A172 (cell line): ENCODE measurements around the gene FAM180A. TPM values are rescaled to one million over a fixed set of nuclear protein-coding genes. Genes with fewer than 3 reads are reported as not detected.
"Not testable (repeated sequence)": the region's sequence is repeated elsewhere in the genome, so short reads cannot be mapped to it uniquely, and the experiment has no call there.

ENCODE experiments used
- DNase-seq: peaks from one replicate; pipeline ENCODE4 v3.0.0-alpha.2; 2015; ENCODE audit warnings: low spot score
- total RNA-seq: library from RNA; depleted of rRNA; stranded (reverse); fragments of >200 nt; shearing (Covaris generic); gene quantifications from 2 replicates; pipeline ENCODE4 v1.2.3, GENCODE V29; 2014; rRNA removed

FAM180A gene
- total RNA-seq = 1.8 TPM in 1 of 2 replicates, not detected in the other

GRCh38 chr7:135748770-135749169, at the start of gene FAM180A:
Gene FAM180A (minus strand): TSS chr7:135748813. CDS start chr7:135748580, 233 bp downstream.
- peak; percentile 45 for DNase-seq

- DNase-seq = no peak
These were observed 49.5 kb upstream of the FAM180A start for GRCh38 chr7:135798095-135798494.

- no peak for DNase-seq
These were observed 47.4 kb upstream of the FAM180A start for GRCh38 chr7:135795846-135796570.

DNA sequence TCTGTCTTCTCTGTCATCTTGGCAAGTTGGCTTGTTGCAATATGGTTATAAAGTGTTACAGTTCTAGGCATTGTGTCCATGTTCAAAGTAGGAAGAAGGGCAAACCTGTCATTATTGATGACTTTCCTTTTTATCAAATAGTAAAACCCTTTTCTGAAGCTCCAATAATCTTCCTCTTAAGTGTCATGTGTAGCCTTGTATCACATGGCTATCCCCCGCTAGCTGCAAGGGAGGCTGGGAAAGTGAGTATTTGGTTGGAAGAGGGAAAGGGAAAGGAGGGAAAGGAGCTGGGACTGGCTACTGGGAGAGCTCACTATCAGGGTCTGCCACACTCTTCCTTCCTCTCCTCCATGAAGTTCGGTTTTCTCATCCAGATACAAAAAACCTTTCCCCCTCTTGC, 45.2 kb upstream of the FAM180A start:
- no peak for DNase-seq

DNA sequence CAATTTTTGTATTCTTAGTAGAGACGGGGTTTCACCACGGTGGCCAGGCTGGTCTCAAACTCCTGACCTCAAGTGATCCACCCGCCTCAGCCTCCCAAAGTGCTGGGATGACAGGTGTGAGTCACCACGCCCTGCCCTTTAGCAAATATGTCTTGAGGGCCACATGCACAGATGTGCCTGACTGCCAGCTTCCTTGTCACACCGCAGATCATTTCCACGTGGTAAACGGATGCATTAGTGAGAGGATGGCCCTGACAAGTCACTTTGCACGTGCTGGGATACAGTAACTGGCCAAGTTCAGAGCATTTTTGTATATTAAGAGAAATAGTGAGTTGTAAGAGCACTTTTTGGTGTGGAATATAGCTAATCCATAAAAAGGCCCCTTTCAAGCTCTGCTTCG, 44.3 kb upstream of the FAM180A start:
- DNase-seq = no peak

- DNase-seq = no peak
These were observed 43.7 kb upstream of the FAM180A start for GRCh38 chr7:135792363-135792668.

DNA sequence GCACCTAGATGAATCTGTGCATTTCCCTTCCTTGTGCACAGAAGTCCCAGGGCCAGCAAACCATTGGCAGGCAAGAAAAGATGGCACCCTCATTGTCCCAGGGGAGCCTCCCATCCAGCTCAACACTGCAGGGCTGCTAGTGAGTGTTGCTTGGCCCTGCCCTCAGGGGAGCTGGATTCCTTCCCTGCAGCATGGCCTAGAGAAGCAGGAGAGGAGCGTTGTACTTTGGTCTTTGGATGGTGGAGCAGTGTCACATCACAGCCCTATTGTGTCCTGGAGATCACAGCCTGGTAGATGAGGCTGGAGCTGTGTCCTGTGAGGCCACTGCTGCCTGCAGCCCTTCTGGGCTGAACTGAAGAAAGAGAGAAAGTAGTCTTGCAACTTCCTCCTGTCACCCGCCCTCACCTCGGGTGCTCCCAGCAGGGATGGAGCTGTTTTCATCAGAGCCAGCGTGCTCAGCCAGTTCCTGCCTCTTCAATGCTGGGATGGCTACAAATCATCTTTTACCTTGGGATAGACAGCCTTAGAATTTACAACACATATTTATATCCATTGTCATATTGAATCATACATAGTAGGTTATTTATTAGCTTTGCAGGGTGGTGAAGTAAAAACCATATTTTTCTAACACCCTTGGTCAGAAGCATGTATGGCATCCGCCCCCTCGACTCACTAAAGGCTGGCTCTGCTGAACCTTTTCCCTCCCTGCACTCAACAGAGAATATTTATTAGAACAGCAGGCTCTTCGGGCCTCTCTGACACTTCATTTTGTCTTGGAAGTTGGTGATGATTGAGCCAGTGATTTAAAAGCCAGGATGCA, 43.1 kb upstream of the FAM180A start:
- no peak for DNase-seq

- DNase-seq = no peak
These were observed 41.9 kb upstream of the FAM180A start for GRCh38 chr7:135790371-135790977.

- no peak for DNase-seq
These were observed 41.3 kb upstream of the FAM180A start for GRCh38 chr7:135789956-135790355.

- no peak for DNase-seq
These were observed 40.8 kb upstream of the FAM180A start for GRCh38 chr7:135789431-135789830.

DNA sequence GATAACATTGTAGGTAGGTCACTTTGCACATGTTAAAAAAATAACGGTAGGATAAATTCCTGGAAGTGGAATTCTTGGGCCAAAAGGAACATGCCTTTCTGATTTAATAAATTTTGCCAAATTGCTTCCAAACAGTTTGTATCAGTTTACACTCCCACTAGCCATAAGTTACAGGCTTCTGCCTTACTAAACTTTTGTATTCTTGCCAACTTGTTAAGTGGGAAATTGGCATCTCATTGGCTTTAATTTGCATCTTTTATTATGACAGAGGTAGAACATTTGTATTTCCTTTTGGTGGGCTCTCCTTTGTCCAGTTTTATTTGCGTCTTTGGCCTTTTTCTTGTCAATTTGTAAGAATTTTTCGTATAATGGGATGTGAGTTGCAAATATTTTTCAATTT, 38.3 kb upstream of the FAM180A start:
- DNase-seq = no peak

GRCh38 chr7:135785065-135785464, 36.5 kb upstream of the FAM180A start:
- no peak for DNase-seq

DNA sequence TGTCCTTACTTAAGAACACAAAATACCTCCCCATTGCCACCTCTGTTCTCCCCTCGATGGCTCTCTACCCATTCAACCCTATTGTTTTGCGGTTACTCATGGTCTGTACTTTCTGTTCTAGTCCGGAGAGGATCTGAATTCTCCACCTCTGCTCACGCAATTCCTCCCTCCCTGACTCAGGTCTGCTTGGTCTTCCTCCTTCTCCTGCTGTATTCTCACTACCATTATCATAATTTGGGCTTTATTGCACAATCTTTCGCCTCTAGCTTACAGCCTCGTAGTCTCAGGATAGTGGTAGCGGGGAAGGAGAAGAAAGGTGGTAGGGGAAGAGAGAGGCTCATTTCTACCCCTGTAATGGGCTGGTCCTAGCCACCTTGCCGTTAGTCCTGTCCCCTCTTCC, 35.4 kb upstream of the FAM180A start:
- DNase-seq = no peak

DNA sequence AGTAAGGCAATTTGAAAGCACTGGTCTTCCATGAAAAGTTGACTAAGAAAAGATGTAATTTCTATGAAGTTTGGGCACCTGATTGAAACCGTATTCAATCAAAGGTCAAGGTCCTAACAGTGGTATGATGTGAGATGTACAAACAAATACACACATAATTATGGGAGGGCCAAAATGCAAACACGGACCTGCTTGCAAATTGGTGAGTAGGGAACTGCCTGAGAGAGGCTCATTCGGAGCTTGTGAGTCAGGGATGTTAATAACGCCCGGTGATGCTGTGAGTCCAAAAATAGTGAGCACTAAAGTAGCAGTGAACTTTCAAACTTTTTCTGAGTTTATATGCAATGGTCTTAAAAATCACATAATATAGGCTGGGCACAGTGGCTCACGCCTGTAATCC, 34.2 kb upstream of the FAM180A start:
- no peak for DNase-seq

GRCh38 chr7:135782377-135782776, 33.8 kb upstream of the FAM180A start:
- DNase-seq = no peak

DNA sequence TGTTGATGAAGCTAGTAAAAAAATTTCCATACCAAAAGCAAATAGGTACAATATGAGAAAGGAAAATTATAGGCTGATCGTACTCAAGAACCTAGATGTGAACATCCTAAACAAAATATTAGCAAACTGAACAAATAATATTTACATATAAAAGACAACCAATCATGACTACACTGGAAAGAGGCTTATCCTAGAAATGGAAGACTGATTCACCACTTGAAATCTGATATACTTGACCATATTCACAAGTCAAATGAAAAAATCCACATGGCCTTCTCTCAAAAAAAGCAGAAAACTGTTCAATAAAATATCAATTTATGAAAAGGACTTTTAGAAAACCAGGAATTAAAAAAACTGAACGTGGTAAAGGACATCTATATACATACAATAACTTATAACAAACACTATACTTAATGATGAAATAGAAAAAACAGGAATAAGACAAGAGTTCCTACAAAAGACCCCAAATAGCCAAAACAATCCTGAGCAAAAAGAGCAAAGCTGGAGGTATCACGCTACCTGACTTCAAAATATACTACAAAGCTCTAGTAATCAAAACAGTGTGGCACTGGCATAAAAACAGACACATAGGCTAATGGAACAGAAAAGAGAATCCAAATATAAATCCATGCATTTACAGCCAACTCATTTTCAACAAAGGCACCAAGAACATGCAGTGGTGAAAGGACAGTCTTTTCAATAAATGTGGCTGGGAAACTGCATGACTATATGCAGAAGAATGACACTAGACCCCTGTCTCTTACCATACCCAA, 29.2 kb upstream of the FAM180A start:
- no peak for DNase-seq

DNA sequence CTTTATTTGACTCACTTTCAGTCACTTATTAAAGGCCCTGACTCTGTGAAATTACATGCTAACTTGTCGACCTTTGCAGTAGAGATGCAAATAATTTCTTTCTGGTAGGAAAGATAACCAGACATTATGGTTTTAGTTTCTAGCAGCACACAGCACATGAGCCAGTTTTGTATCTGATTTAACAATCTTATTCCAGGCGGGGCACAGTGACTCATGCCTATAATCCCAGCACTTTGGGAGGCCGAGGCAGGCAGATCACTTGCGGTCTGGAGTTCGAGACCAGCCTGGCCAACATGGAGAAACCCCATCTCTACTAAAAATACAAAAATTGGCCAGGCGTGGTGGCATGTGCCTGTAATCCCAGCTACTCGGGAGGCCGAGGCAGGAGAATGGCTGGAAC, 27.3 kb upstream of the FAM180A start:
- not testable (repeated sequence) for DNase-seq

DNA sequence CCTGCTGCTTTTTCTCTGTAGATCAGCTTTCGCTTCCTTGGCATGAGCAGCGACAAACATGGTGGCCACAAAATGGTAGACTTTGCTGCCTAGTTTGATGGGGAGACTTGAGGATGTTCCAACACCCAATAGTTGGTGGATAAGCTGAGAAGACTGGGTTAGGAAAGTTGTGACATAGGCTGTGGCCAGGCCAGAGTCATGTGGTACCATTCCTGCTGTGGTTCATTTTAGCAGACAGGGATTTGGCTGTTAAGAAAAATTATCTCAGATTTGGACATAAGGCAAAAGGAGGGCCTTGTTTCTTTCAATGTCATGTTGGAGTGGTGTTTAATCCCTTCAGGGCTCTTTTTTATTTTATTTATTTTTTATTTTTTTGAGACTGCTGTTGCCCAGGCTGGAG, 26.6 kb upstream of the FAM180A start:
- no peak for DNase-seq

DNA sequence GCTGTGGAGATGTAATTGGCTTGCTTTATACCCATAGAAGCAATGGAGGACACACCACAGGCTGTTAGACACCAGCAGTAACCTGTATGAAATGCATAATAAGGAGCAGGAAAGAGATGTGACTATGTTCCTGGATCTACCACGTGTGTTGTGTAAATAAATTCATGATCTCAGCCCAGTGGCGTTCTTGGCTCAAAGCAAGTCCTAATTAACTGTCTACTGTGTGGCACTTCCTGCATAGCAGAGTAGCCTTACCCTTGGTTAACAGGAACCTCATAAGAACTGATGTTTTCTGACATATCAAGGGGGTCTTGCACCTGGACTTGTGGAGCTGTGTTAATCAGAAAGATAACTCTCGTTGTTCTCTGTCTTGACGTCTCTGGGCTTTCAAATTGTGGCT, 25.7 kb upstream of the FAM180A start:
- peak; percentile 54 for DNase-seq

GRCh38 chr7:135773464-135773863, 24.9 kb upstream of the FAM180A start:
- DNase-seq = no peak

GRCh38 chr7:135772639-135773222, 24.1 kb upstream of the FAM180A start:
- no peak for DNase-seq
